ENCODE measurements around the gene CBX4. TPM values are rescaled to one million over a fixed set of nuclear protein-coding genes. Genes with fewer than 3 reads are reported as not detected.
A peak's percentile ranks its signal among the peaks of the same experiment; 100 is the strongest.

Gene CBX4
- total and polyA plus RNA-seq, 2 of the 13 experiments (the other 11 are each of a cell fraction or from before 2014, with no cell fraction given) = 25.8 to 50.8 TPM

- TF ChIP-seq DR1 (CRISPR knock-in tag; IDR thresholded peaks at IDR 0.05) (peak; percentile 20; the same call in 1 of the 2 replicates), ZNF770 (CRISPR knock-in tag; IDR thresholded peaks at IDR 0.05) (peak; percentile 81), ZNF17 (CRISPR knock-in tag; IDR thresholded peaks at IDR 0.05) (no peak), RORA (CRISPR knock-in tag; IDR thresholded peaks at IDR 0.05) (no peak), BATF2 (CRISPR knock-in tag; IDR thresholded peaks at IDR 0.05) (no peak), REPIN1 (CRISPR knock-in tag; IDR thresholded peaks at IDR 0.05; ENCODE audit: borderline replicate concordance, low read depth) (no peak), SYNCRIP (IDR thresholded peaks at IDR 0.05; ENCODE audit: insufficient read depth, low read depth, low read length) (no peak), ZNF251 (CRISPR knock-in tag; IDR thresholded peaks at IDR 0.05) (no peak), TCF7L2 (IDR thresholded peaks at IDR 0.05; ENCODE audit: low read depth, low read length) (no peak), ARNT2 (CRISPR knock-in tag; IDR thresholded peaks at IDR 0.05; ENCODE audit: low read depth) (peak; percentile 46; the same call in 1 of the 2 replicates), ZNF614 (CRISPR knock-in tag; IDR thresholded peaks at IDR 0.05; ENCODE audit: borderline replicate concordance) (no peak), ZFP91 (CRISPR knock-in tag; IDR thresholded peaks at IDR 0.05; ENCODE audit: borderline replicate concordance) (peak; percentile 54; the same call in 1 of the 2 replicates), SMC3 (IDR thresholded peaks at IDR 0.05; ENCODE audit: low read length) (no peak), CCAR2 (optimal IDR thresholded peaks at IDR 0.05; ENCODE audit: low read depth, low read length) (no peak), ZFYVE20 (CRISPR knock-in tag; IDR thresholded peaks at IDR 0.05; ENCODE audit: borderline replicate concordance, low read depth) (no peak), KDM2A (CRISPR knock-in tag; IDR thresholded peaks at IDR 0.05; ENCODE audit: borderline replicate concordance, low read depth) (peak; percentile 63; the same call in 1 of the 2 replicates), ATF7-NPFF (CRISPR knock-in tag; IDR thresholded peaks at IDR 0.05; ENCODE audit: low read depth) (no peak), TOE1 (CRISPR knock-in tag; IDR thresholded peaks at IDR 0.05) (no peak), SRSF4 (IDR thresholded peaks at IDR 0.05; ENCODE audit: low read depth, low read length, poor library complexity, severe bottlenecking) (no peak), ZNF841 (CRISPR knock-in tag; IDR thresholded peaks at IDR 0.05; ENCODE audit: borderline replicate concordance) (no peak), TBX3 (IDR thresholded peaks at IDR 0.05; ENCODE audit: borderline replicate concordance) (no peak), YEATS4 (CRISPR knock-in tag; IDR thresholded peaks at IDR 0.05; ENCODE audit: borderline replicate concordance) (0 out of 2 replicates have a peak, but pooled peaks have one; percentile 10)
Measured at GRCh38 chr17:79841369-79842135, 2.3 kb upstream of the CBX4 start (continued).
